Fibroblast of skin of left quadriceps (primary cell): ENCODE measurements around the gene C19orf44.
"Not testable (repeated sequence)": the region's sequence is repeated elsewhere in the genome, so short reads cannot be mapped to it uniquely, and the experiment has no call there.

Experiments
- DNase-seq, 2 experiments: peaks; one replicate each; pipeline ENCODE4 v3.0.0-alpha.2; 2013; ENCODE audit warnings: low read depth in 2 of 2

C19orf44 gene

DNA sequence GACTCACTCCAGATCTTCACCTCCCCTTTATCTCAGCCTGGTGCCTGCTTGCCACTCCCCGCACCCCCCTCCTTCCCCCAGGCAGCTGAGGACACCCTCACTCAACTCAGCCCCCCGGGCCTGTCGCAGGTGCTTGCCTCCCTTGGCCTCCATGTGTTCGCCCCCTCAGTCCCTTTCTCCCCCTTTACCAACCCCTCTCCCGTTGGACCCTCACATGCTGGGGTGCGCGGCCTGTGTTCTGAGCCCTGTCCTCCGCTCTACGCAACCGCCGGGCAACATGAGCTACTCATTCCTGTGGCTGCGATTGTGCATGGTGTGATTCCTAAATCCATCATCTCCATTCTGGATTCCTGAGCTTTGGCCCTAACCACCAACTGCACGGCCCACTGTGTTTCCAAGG, 40.9 kb downstream of the C19orf44 start:
- no peak for DNase-seq

DNA sequence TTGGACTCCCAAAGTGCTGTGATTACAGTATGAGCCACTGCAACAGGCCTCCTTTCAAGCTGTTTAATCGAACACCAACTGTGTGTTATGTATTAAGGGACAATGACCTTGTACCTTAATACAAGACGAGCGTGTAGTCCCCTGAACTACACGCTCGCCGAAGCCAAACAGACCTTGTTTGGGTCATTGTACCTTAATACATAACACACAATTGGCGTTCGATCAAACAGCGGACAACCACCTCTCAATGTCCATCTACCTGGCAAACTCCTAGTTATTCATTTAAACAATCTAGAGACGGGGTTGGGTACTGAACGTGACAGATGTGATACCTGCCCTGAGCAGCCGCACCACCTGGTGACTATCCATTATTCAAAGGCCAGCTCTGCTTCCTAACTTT, 44.8 kb downstream of the C19orf44 start:
- no peak for DNase-seq

DNA sequence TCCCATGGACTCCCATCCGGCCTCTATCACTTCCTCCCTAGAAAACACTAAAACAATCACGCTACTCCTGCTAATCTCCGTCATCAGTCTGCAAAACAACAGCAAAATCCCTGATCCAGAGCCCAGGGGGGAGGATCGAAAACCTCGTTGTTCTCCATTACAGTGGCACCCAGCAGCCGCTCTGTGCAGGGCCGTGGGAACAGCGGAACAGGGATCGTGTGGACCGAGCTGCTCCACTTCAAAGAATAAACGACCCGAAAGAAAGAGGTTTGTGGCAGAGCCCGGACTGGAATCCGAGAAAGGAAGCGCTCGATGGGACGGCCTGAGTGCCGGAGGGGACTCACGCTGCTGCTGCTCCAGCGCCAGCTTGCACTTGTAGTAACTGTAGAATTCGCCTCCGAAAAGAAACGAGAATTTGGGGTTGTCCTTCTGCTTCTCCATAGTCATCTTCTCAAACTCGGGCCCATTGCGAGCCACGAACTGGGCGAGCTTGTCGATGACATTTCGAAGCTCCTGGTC, 45.4 kb downstream of the C19orf44 start:
- no peak for DNase-seq

DNA sequence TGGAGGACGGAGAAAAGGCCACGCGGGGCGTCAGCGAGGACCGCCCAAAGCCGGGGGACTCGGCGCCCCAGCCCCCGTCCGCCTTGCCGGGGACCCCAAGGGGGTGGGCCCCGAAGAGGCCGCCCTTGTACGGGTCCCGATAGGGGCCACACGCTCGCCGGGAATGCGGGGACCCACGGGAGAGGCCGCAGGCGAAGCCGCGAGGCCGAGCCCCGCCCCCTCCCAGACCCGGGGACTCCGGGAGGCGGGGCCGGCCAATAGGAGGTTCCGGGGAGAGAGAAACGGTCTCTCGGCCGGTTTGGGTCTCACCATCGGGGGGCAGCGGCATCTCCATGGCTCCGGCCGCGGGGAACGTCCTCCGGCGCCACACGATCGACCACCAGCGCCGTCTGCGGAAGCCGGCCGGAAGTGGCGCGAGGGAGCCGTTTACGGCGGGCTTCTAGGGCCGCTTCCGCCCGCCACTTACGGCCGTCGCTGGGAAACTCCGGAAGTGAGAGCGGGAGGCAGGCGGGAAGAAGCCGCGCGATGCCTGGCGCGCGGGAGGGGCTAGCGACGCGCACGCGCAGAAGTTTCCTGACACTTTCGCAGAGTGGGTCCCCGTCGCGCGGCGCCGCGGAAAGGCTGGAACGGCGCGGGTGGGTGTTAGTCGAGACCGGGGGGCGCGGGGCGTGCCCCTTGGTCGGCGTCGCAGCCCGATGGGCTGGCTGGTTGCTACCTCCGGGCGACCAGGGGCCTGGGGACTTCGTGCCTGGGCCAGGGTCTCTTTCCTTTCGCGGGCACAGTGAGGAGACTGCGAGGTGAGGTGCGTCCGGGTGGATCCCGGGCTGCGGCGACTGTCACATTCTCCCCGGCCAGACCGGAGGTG, 46.1 kb downstream of the C19orf44 start, which contains the start of gene CHERP:
CHERP (minus strand) TSS at position 393 of the 865 bp plus-strand sequence; CDS start at position 334, 59 bp downstream.
- peak; percentile 82 to 88 for DNase-seq

DNA sequence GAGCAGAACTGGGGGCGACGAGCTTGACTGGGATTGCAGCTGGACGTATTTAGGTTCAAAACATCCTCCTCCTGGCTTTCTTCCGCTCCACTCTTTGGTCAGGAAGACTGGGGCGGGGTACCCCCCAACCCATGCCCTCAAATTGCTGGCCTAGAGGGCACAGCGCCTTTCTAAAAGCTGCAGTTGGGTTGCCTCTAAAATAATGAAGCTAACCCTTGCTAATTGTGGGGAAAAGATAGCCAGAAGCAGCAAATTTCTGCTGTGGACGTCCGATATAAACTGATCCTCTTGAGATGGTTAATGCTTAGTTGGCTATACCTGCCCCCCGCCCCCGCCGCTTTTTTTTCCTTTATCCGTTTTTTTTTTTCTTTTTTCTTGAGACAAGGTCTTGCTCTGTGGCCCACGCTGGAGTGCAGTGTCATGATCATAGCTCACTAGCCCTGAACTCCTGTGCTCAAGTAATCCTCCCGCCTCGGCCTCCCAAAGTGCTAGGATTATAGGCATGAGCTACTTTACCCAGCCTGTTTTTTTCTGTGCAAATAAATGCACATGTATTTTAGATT, 46.8 kb downstream of the C19orf44 start:
- no peak for DNase-seq

DNA sequence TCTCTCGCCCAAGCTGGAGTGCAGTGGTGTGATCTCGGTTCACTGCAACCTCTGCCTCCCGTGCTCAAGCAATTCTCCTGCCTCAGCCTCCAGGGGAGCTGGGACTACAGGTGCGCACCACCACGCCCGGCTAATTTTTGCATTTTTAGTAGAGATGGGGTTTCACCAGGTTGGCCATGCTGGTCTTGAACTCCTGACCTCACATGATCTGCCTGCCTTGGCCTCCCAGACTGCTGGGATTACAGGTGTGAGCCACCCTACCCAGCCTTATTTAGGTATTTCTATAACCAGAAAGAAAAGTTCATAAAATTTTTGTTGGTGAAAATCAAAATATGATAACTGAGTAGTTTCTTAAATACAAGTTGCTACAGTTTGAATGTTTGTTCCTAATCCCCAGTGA, 47.5 kb downstream of the C19orf44 start:
- not testable (repeated sequence) for DNase-seq

DNA sequence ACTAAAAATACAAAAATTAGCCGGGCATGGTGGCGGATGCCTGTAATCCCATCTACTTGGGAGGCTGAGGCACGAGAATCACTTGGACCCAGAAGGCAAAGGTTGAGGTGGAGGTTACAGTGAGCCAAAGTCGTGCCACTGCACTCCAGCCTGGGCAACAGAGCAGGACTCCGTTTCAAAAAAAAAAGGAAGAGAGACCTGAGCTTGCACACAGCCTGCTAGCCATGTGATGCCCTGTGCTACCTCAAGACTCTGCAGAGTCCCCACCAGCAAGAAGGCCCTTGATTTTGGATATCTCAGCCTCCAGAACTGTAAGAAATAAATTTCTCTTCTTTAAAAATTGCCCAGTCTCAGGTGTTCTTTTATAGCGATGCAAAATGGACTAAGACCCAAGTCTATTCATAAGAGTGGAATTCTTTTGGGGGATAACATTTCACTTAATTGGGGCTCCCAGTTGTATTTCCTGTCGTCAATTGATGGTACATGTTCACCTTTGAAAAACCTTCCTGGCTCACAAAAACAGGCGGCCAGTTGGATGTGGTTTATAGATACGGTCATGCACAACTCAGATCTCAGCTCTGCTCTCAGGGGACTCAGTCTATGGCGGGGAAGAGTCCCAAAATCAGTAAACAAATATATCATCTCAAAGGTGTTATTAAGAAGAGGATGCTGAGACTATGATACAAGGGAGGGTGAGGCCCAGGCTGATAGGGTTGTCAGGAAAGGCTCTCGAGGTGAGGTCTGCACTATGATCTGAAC, 48.5 kb downstream of the C19orf44 start:
- DNase-seq = no peak

DNA sequence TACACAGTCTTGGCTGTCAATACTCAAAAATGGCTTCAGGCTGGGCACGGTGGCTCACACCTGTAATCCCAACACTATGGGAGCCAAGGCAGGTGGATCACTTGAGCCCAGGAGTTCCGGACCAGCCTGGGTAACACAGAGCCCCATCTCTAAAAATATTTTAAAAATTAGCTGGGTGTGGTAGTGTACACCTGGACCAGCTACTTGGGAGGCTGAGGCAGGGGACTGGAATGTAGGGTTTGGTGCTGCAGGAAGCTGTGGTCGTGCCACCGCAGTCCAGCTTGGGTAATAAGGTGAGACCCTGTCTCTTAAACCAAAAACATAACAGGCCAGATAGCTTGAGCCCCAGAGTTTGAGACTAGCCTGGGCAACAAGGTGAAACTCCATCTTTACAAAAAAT, 52.8 kb downstream of the C19orf44 start:
- no peak for DNase-seq

DNA sequence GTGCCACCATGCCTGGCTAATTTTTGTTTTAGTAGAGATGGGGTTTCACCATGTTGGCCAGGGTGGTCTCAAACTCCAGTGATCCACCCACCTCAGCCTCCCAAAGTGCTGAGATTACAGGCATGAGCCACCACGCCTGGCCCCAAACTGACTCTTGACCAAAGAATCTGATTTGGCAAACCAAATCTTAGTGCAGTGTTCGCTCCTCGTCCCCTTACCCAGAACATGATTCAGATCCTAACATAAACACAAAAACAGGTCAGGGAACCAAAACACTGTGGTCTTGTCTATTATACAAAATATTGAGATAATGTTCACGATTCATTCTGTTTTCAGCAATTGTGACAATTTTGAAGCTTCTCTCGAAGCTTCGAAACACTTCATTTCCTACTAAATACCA, 55.7 kb downstream of the C19orf44 start:
- DNase-seq = not testable (repeated sequence)

DNA sequence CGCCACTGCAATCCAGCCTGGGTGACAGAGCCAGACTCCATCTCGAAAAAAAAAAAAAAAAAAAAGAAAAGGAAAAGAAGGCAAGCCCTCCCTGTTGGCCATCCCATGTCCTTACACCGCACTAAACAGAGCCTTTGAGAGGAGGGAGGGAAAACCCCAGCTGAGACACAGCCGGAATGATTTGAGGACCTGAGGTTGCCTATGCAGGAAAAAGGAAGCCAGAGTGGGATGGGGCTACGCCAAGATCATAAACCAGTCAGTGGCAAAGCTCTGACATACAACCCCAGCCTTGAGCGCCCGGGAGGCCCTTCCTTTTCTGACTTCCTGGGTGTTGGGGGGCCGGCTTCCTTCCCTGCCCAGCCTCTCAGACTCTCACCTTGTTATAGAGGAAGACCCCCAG, 58.6 kb downstream of the C19orf44 start:
- DNase-seq = no peak

DNA sequence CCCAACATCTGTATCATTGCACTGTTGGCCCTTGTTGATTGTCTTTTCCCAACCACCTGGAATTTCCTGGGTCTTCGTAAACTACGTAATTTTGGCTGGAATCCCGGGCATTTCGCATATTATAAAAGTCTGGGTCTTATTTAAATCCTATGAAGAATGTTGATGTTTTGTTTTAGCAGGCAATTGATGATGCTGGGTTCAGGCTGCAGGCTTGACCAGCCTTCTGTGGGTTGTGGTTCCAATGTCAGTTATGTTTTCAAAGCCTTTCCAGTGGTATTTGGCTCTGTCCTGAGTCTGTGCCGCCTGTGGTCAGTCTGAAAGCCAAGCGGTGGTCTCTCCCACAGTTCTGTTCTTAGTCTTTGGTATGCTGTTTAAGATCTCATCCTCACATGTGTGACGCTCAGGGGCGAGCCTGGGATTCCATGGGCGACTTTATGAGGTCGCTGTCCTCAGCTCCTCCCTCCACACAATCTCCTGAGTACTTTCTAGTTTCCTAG, 63.6 kb downstream of the C19orf44 start:
- no peak for DNase-seq

DNA sequence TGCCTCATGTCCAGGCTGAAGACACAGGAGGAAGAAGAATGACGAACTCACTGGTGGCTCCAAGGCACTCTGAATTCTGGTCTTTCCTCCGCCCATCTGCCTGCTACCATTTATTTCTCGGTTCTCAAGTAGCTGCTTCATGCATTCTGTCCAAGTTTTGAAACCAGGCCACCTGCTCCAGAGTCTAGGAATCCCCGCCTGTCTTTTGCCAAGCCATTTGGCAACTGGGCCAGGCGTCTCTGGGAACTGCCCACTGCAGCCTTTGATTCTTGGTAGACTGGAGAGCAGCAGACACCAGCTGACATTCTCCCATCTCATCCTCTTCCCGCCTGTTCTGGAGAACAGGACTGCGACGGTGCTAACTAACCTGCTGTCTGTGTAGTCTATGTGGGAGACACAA, 65.2 kb downstream of the C19orf44 start:
- no peak for DNase-seq

DNA sequence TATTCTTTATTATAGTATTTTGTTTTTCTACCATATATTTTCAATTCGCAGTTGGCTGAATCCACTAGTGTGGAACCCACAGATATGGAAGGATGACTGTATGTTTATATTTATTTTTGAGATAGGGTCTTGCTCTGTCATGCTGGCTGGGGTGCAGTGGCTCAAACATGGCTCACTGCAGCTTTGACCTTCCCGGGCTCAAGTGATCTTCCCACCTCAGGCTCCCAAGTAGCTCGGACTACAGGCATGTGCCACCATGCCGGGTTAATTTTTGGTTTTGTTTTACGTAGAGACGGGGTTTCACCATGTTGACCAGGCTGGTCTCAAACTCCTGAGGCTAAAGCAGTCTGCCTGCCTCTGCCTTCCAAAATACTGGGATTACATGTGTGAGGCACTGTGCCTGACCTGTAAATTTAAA, 66.4 kb downstream of the C19orf44 start:
- DNase-seq = no peak

DNA sequence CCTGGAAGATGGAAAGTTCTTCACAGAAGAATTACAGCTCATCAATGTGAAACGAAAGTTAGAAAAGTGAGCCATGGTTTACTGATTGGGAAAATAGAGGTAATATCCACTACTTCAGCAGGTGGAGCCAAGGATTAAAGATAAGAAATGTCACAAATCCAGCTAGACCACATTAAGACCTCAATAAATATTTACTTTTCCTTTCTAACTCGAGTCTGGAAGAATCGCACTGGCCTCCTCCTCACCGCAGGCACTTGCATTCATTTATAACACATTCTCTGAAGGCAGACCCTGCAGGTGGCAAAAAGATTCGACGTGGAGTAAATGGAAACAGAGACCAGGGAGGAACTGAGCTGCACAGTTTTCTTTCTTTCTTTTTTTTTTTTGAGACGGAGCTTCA, 68.6 kb downstream of the C19orf44 start:
- no peak for DNase-seq

DNA sequence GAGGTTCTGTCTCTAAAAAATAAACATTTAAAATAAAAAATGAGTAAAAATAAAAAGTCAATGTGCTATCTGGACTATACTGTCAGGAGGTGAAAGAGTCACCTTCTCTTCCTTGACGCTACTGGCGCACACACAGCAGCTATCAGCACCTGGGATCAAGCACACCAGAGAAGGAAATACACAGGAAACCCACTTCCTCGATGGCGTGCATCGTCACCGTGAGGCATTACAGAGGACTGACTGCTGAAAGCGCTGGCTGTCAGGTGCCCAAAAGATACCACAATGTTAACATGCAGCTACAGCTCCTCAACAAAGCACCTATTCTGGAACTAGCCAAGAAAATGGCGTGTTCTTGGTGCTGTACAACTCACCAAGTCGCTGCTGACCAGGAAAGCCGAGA, 70.0 kb downstream of the C19orf44 start:
- no peak for DNase-seq

DNA sequence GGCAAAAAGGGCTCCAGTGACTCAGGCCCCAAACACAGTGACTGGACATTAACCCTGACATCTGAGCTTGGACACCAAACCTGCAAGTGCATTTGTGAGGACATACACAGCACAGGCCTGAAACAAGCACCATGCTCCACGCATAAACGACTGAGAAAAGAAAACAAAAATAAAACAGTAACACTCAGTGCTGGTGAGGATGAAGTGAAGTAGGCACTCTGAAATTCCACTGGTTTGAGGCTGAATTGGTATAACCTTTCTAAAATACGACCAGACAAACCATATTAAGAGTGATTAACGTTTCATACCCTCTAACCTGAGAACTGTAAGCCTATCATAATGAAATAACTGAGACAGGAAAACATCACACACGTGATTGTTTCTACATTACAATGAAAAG, 70.5 kb downstream of the C19orf44 start:
- no peak for DNase-seq

DNA sequence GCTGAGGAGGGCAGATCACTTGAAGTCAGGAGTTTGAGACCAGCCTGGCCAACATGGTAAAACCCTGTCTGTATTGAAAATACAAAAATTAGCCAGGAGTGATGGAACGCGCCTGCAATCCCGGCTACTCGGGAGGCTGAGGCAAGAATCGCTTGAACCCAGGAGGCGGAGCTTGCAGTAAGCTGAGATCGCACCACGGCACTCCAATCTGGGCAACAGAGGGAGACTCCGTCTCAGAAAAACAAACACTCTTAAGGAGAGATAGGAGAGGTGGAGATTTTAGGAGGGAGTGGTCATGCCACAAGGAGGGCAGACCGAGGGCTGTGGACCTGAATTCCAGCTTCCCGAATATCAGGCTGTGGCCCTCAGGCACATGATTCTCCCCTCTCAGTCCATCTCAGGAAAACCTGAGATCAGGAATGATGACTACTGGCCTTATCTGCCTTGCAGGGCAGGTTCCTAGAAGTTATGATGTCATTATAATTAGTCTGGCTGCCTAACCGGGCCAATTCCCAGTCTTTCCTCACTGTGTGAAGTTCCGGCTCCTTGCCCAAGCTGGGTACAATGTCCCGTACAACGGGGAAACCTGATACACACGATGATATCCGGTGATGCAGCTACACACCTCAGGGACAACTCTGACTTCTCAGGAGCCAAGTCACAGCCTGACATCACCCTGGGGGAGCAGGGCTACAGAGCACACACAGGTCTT, 73.6 kb downstream of the C19orf44 start:
- no peak for DNase-seq
